PC-3 (cell line): ENCODE measurements around the gene SMAP1. TPM values are rescaled to one million over a fixed set of nuclear protein-coding genes. Genes with fewer than 3 reads are reported as not detected.

ENCODE experiments used
- ATAC-seq: fragments of 200-7000 bp; cut with Tn5 transposase; 2 replicates; pipeline ENCODE4 v1.9.1; 2020; ENCODE audit warnings: mild to moderate bottlenecking, moderate library complexity
- BruUV-seq: library from RNA; stranded (reverse); fragments of 400-500 nt; replicated peaks from 2 replicates; lab custom pipeline; 2021; lab: Mats Ljungman, UMichigan
- CTCF ChIA-PET: fragments of 300-600 bp; sonication (Branson Sonifier 250); formaldehyde crosslinking; loops from one replicate; lab custom pipeline; 2022; ENCODE audit warnings: antibody characterized with exemption; lab: Charles Lee
- POLR2A ChIA-PET: fragments of 300-600 bp; sonication (Branson Sonifier 250); formaldehyde crosslinking; loops from one replicate; lab custom pipeline; 2022; ENCODE audit warnings: antibody characterized with exemption; ENCODE audit not compliant: unreplicated experiment; lab: Charles Lee
- DNase-seq: peaks from one replicate; pipeline ENCODE4 v3.0.0-alpha.2; 2015
- H2AFZ ChIP-seq: fragments of 300-600 bp; sonication (generic); 2 replicates; pipeline ENCODE4 v1.6.0; 2016; ENCODE audit warnings: antibody characterized with exemption, low read length
- H3F3A ChIP-seq: fragments of 300-600 bp; sonication (generic); one replicate; pipeline ENCODE4 v1.6.0; 2017; ENCODE audit warnings: antibody characterized with exemption, low read length, control low read depth, mild to moderate bottlenecking; ENCODE audit not compliant: unreplicated experiment
- H3K27ac ChIP-seq: fragments of 300-600 bp; sonication (generic); 2 replicates; pipeline ENCODE4 v1.5.1; 2016; ENCODE audit warnings: mild to moderate bottlenecking, low read length
- H3K27me3 ChIP-seq: fragments of 300-600 bp; sonication (generic); 2 replicates; pipeline ENCODE4 v1.6.1; 2016; ENCODE audit warnings: low read length, mixed read lengths
- H3K36me3 ChIP-seq: fragments of 300-600 bp; sonication (generic); 2 replicates; pipeline ENCODE4 v1.6.1; 2016; ENCODE audit warnings: low read depth, mixed run types, low read length, mixed read lengths
- H3K4me1 ChIP-seq: fragments of 300-600 bp; sonication (generic); 2 replicates; pipeline ENCODE4 v1.5.1; 2016; ENCODE audit warnings: low read length; ENCODE audit not compliant: insufficient read depth
- H3K4me2 ChIP-seq: fragments of 300-600 bp; sonication (generic); 2 replicates; pipeline ENCODE4 v1.6.0; 2016; ENCODE audit warnings: low read length
- H3K4me3 ChIP-seq: fragments of 300-600 bp; sonication (generic); 2 replicates; pipeline ENCODE4 v1.5.1; 2016; ENCODE audit warnings: mild to moderate bottlenecking, low read length, mixed read lengths
- H3K79me2 ChIP-seq: fragments of 300-600 bp; sonication (generic); 2 replicates; pipeline ENCODE4 v1.6.1; 2017; ENCODE audit warnings: low read length, mixed read lengths
- H3K9ac ChIP-seq: fragments of 300-600 bp; sonication (generic); 2 replicates; pipeline ENCODE4 v1.6.0; 2016; ENCODE audit warnings: mild to moderate bottlenecking, low read length
- H3K9me2 ChIP-seq: fragments of 300-600 bp; sonication (generic); replicated peaks from 2 replicates; pipeline ENCODE4 v1.6.1; 2016; ENCODE audit warnings: mixed run types, low read length, mixed read lengths
- H3K9me3 ChIP-seq: fragments of 300-600 bp; sonication (generic); 2 replicates; pipeline ENCODE4 v1.6.1; 2016; ENCODE audit warnings: low read length, mixed read lengths
- H4K20me1 ChIP-seq: fragments of 300-600 bp; sonication (generic); 2 replicates; pipeline ENCODE4 v1.6.1; 2016; ENCODE audit warnings: low read length, mixed read lengths
- CTCF ChIP-seq: fragments of 300-600 bp; sonication (generic); conservative IDR thresholded peaks from 2 replicates; pipeline ENCODE4 v1.5.1; 2017; ENCODE audit warnings: antibody characterized with exemption, low read depth, mild to moderate bottlenecking, low read length
- EZH2 ChIP-seq: fragments of 300-600 bp; sonication (generic); IDR thresholded peaks from one replicate; pipeline ENCODE4 v1.6.1; 2017; ENCODE audit warnings: antibody characterized with exemption, mild to moderate bottlenecking, low read length; ENCODE audit not compliant: unreplicated experiment
- EZH2phosphoT487 ChIP-seq: fragments of 300-600 bp; sonication (generic); IDR thresholded peaks from 2 replicates; pipeline ENCODE4 v1.6.1; 2018; ENCODE audit warnings: mild to moderate bottlenecking, antibody characterized with exemption, low read length, borderline replicate concordance
- intact Hi-C: fragments of 100-400 bp; cut with micrococcal nuclease; formaldehyde crosslinking; loops from 2 replicates; pipeline ENCODE4 v1.9.0; 2023
- total RNA-seq: library from RNA; depleted of rRNA; stranded (reverse); fragments of >200 nt; gene quantifications from 2 replicates; pipeline ENCODE4 v1.2.3, GENCODE V29; 2014

Gene SMAP1
- total RNA-seq, 1 experiment from 2014 or later, result 15.7 TPM

DNA sequence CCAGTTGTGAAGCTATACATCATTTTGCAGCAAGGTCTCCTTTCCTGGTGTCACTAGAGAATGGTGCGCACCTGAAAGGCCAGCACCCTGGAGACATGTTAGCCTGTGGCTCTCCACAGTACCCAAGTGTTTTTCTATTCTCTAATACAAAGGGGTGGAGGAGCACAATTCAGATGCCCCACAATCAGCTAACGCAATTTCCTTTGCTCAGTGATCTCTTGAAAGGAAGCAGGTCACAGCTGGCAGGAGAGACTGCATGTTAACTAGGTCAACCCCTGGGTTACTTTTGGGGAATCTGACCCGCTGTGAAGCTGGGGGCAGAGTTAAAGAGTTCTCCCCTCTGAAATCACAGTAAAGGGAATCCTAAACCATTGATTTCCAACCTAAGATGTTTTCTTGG lies 196.7 kb downstream of the SMAP1 start:
- CTCF ChIA-PET, result no interaction called here
- no peaks in the 10 kb centered on the region for H3F3A ChIP-seq
- H3K4me2 ChIP-seq, result no peak overlapping the region
- intact Hi-C loops, result no loop called here
- H3K9me3 ChIP-seq, result no peaks in the 10 kb centered on the region
- H3K36me3 ChIP-seq, result no peaks in the 10 kb centered on the region
- no peak for TF ChIP-seq CTCF
- no peaks in the 10 kb centered on the region for H3K79me2 ChIP-seq
- BruUV-seq, result no TSS peak
- H3K9me2 ChIP-seq, result no peaks in the 10 kb centered on the region
- H2AFZ ChIP-seq, result no peak overlapping the region
- no peak for ATAC-seq
- H3K27ac ChIP-seq, result no peak overlapping the region
- no peak overlapping the region for H3K9ac ChIP-seq
- POLR2A ChIA-PET, result no interaction called here
- no peak overlapping the region for H3K4me3 ChIP-seq
- H4K20me1 ChIP-seq, result no peaks in the 10 kb centered on the region
- H3K4me1 ChIP-seq, result no peaks in the 10 kb centered on the region
- DNase-seq, result no peak
- H3K27me3 ChIP-seq, result no peaks in the 10 kb centered on the region

GRCh38 chr6:70872469-70872868 lies 204.8 kb downstream of the SMAP1 start:
- CTCF ChIA-PET, result no interaction called here
- DNase-seq, result no peak
- no TSS peak for BruUV-seq

More at GRCh38 chr6:70872469-70872868, 204.8 kb downstream of the SMAP1 start:
- H3K9me2 ChIP-seq, result no peaks in the 10 kb centered on the region
- no peaks in the 10 kb centered on the region for H3K27me3 ChIP-seq
- no peak overlapping the region for H3K4me3 ChIP-seq
- intact Hi-C loops, result no loop called here
- no peaks in the 10 kb centered on the region for H3K79me2 ChIP-seq
- H3K9ac ChIP-seq, result no peak overlapping the region
- H3K9me3 ChIP-seq, result 0 out of 2 replicates have a peak, but pooled peaks cover 3% of the 10 kb centered on the region
- TF ChIP-seq CTCF (no peak), EZH2phosphoT487 (no peak), EZH2 (no peak)
- H3K36me3 ChIP-seq, result no peaks in the 10 kb centered on the region
- no peaks in the 10 kb centered on the region for H4K20me1 ChIP-seq
- no peaks in the 10 kb centered on the region for H3F3A ChIP-seq
- no peak overlapping the region for H3K4me2 ChIP-seq
- no peak overlapping the region for H3K27ac ChIP-seq
- no peak overlapping the region for H2AFZ ChIP-seq
- ATAC-seq, result no peak
- H3K4me1 ChIP-seq, result no peaks in the 10 kb centered on the region
- POLR2A ChIA-PET, result no interaction called here
